HEK293T (cell line): ENCODE measurements around the gene FGF10.

ENCODE experiments used
- ARNT ChIP-seq: fragments of 450-650 bp; IDR thresholded peaks from 2 replicates; pipeline ENCODE4 v1.6.1; 2017; ENCODE audit warnings: mild to moderate bottlenecking
- BHLHE40 ChIP-seq: fragments of 450-650 bp; IDR thresholded peaks from 2 replicates; pipeline ENCODE4 v1.6.1; 2016; ENCODE audit warnings: mild to moderate bottlenecking, moderate library complexity, borderline replicate concordance
- FOXM1 ChIP-seq: fragments of 450-650 bp; IDR thresholded peaks from 2 replicates; pipeline ENCODE4 v1.6.1; 2017; ENCODE audit warnings: mild to moderate bottlenecking, borderline replicate concordance
- LEF1 ChIP-seq: fragments of 450-650 bp; IDR thresholded peaks from 2 replicates; pipeline ENCODE4 v1.6.1; 2017; ENCODE audit warnings: mild to moderate bottlenecking, borderline replicate concordance
- NFRKB ChIP-seq: fragments of 450-650 bp; IDR thresholded peaks from 2 replicates; pipeline ENCODE4 v1.6.1; 2016; ENCODE audit warnings: mild to moderate bottlenecking, moderate library complexity
- SP1 ChIP-seq: fragments of 450-650 bp; IDR thresholded peaks from 2 replicates; pipeline ENCODE4 v1.6.1; 2017
- TARDBP ChIP-seq: fragments of 450-650 bp; IDR thresholded peaks from 2 replicates; pipeline ENCODE4 v1.6.1; 2016
- ZNF384 ChIP-seq: fragments of 450-650 bp; IDR thresholded peaks from 2 replicates; pipeline ENCODE4 v1.6.1; 2016

DNA sequence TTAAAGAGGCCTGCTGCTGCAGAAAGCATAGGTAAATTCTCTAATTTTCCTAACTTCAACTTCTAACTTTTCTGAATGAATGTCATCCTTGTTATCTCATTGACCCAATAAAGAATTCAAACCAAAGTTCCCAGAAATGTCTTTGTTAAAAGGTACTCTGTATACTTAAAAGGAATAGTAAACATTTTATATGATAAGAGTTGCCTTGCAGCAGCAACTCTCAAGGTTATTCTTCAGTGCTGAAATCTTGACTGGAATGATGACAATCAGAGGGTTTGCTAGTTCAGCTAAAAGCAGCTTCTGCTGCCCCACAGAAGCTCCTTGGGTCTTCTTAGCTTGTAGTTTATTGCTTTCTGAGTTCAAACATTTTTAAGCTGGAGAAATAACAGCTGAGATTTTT, 28.3 kb downstream of the FGF10 start:
- TF ChIP-seq FOXM1 (no peak), SP1 (no peak), LEF1 (no peak), NFRKB (no peak), ARNT (no peak), TARDBP (no peak), BHLHE40 (no peak), ZNF384 (no peak)
